Stimulated activated CD4-positive, alpha-beta T cell treated with anti-CD3 and anti-CD28 coated beads, Interleukin-12 subunit alpha, Interleukin-12 subunit beta, amount 100 ng/mL, for 4 hours (primary cell): ENCODE data around the gene ASB18.

Experiments
- DNase-seq: peaks from one replicate; pipeline ENCODE4 v3.0.0-alpha.2; 2020

ASB18 gene

DNA sequence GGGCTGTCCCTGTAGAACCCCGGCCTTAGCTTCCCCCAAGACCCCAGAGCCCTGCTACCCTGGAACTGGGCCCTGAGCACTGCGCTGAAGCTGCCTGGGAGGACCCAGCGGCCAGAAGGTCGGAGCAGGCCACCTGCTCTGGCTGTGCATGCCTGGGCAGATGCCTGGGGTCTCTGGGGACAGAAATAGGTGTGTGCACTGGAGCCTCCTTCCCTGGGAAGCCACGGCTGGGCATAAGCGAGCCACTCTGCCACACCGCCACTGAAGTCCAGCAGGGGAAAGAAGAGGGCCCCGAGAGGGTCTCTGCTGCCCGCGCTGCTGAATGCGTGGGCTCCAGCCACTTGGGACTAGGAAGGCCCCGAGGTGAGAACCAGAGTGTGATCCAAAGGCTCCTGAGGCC, 102.7 kb downstream of the ASB18 start:
- DNase-seq, result no peak

DNA sequence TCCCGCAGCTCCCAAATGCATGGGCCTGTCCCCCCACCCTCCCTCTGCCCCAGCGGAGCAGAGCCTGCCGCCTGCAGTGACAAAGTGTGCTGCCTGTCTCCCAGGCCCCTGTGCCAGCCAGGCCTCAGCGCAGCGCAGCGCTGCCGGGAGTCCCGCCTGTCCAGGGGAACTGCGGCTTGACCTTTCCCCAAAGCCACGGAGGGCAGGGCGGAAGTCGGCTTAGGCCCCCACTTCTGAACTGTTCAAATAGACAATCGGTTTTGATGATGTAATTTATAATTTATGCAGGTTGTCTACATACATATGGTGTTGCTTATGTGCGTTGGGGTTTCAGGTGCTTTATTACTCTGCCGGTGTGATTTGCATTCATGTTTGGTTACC, 103.1 kb downstream of the ASB18 start:
- DNase-seq, result no peak

GRCh38 chr2:236160366-236161081, 103.7 kb downstream of the ASB18 start:
- no peak for DNase-seq

DNA sequence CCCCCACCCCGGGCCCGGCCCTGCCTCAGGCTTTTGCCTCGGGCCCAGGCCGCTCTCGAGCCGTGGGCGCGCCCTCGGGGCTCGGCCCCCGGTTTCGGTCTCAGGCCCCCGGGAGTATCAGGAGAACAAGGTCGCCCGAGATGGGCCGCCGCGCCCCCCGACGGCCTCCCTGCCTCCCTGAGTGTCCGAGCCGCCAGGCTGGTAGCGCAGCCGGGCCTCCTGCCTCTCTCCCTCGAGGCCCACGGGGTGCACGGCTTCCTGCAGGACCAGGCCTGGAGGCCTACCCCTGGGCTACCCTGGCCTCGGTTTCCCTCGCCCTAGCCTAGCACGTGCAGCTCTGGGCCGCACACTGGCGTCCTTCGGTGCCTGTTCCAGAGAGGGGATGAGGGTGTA, 104.4 kb downstream of the ASB18 start:
- DNase-seq, result no peak

DNA sequence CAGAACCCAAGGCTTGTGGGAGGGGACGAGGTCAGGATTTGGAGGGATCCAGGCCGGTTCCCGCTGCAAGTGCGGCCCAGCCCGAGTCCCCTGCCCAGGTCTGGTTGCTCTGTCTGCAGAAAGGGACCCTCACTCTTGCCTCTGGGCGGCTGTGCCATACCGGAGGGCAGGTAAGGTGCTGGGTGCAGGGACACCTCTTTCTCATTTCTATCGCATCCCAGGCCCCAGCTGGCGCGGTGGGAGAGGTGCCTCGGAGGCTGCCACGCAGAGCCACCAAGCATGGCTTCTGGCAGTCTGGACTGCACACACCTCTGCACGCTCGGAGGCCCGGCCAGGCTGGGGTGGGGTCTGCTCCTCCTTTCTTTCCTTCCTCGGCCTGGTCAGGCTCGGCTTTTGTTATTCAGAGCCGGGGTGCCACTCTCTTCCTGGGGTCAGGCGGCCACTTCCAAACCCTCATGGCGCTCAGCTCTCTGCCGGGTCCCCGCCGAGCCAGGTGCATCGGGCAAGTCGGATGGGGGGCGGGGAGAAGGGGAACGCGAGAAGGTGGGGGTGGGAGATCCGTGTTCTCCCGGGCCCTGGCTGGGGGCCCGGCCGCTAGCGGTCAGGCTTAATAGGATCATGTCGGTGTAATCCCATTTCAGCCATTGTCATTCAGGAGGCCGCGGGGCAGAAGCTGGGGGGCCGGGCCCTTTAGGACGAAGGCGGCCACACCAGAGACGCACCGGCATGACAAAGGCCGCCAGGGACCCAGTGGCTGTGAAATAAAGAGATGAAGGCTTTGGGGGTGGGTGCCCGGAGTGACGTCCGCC, 105.0 kb downstream of the ASB18 start:
- no peak for DNase-seq

DNA sequence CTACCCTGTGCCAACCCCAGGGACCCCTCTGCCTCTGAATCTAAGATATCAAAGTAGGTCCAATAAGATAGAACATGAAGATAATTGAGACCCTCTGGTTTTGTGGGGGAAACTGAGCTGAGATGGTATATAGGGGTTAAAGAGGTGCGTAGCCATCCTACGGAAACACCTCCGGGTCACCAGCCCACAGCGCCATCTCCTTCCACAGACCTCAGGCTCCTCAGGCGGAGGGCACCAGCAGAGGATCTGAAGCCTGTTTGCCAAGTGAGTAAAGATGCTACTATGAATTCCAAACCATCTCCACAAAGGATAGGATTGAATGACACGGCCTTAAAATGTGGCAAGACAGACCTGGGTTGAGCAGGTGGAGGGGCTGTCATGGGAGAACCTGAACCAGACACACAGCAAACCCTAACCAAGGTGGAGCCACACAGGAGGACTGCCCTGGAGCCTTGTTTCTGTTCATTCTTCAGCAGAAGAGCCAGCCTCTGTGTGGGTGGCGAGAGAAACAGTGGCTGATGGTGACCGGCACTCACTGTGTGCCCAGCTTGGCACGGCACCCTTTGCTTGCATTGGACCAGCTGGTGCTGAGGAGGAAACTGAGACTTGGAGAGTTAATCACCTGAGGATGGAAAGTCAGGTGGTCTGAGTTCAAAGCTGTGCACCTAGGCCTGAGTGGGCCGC, 106.2 kb downstream of the ASB18 start:
- no peak for DNase-seq

DNA sequence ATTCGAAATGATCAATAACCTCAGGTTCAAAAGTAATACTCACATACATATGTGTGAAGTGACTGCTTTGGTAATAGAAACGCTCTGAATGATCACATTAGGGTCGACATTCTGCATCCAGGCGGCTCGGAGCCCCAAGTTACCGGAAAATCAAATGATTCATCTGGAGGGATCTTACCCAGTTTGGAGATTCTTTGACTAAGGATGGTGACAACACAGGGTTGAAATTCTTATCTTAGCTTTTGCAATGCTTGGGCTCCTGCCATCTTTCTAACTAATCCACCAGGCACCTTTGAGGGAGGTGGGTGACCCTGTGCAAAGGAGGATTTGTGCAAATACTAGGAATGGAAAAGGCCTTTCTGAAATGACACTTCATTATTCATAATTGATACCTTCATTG, 106.8 kb downstream of the ASB18 start:
- no peak for DNase-seq

GRCh38 chr2:236156860-236157194, 107.4 kb downstream of the ASB18 start:
- DNase-seq, result no peak

DNA sequence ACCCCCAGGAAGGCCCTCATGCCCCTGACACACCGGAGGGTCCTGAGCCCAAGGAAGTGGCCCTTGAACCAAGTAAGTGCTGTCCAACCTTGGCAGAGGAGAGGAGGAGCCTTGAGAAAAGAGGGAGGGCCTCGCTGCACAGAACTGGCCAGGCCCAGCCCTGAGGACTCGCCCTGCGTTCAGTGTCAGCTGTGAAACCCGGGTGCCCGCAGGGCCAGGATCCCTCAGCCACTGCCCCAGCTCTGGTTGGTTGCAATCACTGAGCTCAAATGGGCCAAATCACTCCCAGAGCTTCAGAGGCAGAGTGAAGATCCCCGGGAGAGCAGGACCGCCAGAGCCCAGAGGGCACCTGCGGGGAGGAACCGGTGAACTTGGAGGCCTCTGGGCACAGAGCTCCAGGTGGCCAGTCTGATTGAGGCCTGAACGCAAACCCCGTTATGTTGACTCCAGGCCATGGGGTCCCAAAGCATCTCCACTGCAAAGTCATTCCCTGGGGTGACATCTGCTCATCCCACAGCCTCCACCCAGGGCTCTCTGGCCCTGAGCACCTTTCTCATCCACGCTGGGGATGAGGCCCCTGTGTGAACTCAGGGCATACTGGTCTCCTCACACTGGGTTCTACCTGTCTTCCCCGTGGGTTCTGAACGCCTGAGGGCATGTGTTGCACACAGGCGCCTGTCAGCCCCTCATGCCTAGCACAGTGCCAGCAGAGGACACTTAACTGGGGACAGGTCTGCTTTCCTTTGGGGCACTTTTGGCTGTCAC, 107.9 kb downstream of the ASB18 start:
- DNase-seq, result no peak

DNA sequence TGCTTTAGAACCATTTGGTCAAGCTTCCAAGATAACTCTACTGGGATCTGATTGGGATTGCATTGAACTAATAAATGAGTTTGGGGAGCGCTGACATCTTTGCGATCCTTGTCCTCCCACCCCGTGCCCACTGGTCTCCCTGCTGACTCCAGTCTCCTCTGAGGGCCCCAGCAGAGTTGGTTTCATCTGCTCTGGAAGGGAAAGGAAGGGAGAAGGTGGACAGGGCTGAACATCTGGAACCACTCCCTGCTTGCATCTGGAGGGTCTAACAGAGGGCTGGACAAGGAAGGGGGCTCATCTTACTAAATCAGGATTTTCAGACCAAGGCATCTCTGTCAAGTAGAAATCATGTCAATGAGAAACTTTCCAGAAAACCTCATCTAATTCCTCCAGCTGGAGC, 108.8 kb downstream of the ASB18 start:
- no peak for DNase-seq

DNA sequence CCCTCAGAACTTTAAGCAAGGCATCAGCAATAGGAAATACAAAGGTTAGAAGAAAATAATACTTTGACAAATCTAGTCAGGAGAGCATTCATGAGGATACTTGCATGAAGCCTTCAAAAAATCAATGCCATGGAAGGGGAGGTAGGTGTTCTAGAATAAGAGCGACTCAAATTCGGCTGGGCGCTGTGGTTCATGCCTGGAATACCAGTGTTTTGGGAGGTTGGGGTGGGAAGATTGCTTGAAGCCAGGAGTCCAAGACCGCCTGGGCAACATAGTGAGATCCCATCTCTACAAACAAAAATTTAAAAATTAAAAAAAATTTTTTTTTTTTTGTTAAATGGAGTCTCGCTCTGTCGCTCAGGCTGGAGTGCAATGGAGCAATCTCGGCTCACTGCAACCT, 117.8 kb downstream of the ASB18 start:
- DNase-seq, result no peak

DNA sequence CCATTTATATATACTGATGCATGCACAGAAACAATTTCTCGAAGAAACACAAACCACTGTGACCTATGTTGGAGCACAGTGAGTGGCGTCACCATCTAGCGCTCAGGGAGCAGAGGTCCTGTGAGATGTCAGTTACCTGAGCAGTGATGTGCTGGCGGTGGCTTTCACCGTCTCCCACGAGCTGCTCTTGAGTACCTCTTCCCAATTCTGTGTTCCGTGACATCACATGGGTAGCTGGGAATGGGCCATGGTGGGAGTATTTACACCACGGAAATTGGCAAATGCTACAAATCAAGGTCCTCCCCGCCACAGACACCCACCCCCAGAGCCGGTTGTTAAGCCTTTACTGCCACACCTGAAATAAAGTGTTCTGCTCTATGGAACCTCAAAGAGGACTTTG, 120.4 kb downstream of the ASB18 start:
- DNase-seq, result no peak
